ENCODE results near the gene H19.

H19 gene

DNA sequence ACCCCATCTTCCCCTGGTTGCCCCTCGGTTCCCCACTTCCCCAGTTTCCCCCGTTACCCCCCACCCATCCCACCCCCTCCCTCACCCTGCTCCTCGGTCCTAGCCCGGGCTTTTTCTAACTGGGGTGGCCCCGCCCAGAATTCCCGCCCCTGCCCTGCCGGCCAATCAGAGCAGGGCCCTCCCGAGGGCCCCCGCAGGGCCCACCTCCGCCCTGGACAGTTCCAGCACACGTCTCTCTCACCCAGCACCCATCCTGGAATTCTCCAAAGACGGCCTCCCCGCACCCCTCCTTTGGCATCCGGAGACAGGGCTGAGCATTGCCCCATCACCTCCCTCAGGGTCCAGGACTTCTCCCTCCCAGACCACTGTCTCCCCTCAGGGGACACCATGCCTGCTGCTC is at the start of gene H19:
TSS of gene H19 (minus strand) at position 88 of the 400 bp plus-strand sequence.
- no peak for DNase-seq

DNA sequence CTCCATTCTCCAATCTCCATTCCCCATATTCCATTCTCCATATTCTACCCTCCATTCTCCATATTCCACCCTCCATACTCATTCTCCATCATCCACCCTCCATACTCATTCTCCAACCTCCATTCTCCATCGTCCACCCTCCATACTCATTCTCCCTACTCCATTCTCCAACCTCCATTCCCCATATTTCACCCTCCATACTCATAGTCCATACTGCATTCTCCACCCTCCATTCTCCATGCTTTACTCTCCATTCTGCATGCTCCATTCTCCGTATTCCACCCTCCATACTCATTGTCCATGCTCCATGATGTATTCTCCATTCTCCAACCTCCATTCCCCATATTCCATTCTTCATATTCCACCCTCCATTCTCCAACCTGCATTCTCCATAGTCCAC is 44.3 kb upstream of the H19 start:
- no peak for DNase-seq

DNA sequence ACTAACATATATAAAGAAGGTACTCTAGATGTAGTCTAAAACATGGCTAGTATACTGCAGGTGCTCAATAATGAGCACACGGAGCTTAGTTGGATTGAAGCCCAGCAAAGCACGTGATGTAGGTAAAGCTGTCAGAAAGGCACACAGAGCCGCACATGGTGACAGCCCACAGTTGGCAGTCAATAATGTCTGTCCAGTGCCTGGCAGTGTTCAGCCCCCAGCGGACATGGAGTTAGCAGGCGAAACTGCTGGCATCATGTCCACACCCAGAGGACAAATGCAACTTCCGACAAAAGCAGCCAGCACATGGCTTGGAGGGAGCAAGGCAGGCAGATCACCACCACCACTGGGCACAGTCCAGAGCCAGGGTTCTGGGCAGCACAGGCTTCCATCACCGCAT is 43.5 kb upstream of the H19 start:
- no peak for DNase-seq

DNA sequence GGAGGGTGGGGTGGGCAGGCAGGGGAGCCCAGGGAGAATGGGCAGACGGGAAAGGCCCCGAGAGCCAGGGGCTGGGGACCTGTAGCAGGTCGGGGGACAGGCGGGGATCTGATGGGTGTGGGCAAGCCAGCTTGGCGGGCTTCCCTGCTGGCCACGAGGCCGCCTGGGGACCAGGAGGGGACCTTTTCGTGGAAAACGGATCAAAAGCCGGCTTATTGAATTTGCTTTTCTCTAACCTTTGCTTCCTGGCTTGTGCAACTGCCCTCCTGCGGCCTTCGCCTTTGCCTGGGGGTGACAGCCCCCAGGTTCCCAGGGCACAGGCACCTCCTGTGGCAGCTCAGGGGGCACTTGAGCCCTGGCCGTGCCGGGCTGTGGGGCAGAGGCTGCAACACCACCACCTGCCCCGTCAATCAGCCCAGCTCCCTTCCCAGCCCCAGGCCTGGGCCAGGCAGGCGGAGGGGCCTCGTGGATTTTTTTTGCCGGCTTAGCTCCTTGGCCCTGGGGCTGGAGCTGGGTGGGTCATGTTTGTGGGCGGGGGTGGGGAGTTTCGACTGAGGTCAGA is 41.6 kb upstream of the H19 start:
- DNase-seq: no peak

- no peak for DNase-seq
Observed at GRCh38 chr11:2036863-2037486, 39.3 kb upstream of the H19 start.

GRCh38 chr11:2035382-2035781 is 37.7 kb upstream of the H19 start:
- no peak for DNase-seq

GRCh38 chr11:2031058-2031457 is 33.4 kb upstream of the H19 start:
- DNase-seq: no peak

GRCh38 chr11:2027708-2028107 is 30.1 kb upstream of the H19 start:
- no peak for DNase-seq

DNA sequence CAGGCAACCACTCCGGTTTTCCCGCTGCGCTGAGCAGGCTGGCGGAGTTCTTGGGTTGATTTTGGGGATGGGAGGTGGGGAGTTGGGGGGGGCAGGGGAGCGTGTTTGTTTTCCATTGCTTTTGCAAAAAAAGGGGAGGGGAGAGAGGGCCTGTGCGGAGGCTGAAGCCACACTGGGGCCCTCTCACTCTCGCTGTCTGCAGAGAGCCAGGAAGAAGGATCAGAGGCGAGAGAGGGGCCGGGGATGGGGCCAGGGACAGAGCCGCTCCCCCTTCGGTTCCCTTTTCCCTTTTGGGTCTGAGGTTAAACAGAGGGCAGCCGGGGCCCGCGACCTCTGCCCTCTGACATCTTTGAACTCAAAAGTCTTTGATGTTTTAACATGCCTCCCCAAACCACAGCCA is 17.4 kb upstream of the H19 start:
- DNase-seq: no peak

DNA sequence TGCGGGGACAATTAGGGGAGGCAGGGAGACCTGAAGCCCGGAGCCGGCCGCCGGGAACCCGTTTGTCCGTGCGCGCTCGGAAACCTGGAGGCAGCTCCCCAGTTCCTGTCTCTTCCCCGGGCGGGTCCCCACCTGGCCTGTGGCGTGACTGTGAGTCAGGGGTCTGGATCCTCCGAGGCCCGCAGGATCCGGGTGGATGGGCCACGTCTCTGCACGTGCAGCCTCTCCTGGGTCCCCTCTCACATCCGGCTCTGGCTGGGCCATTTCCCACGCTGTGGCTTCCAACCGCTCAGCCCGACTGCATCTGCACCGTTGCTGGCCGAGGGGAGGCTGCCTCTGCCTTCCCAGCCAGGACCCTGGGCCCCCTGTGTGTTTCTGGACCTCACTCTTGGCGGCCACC is 14.8 kb upstream of the H19 start:
- no peak for DNase-seq

- DNase-seq: no peak
Observed at GRCh38 chr11:2004466-2004865, 6.8 kb upstream of the H19 start.

GRCh38 chr11:2002807-2003206 is 5.2 kb upstream of the H19 start:
- DNase-seq: no peak

- no peak for DNase-seq
Observed at GRCh38 chr11:2002042-2002776, 4.6 kb upstream of the H19 start.

DNA sequence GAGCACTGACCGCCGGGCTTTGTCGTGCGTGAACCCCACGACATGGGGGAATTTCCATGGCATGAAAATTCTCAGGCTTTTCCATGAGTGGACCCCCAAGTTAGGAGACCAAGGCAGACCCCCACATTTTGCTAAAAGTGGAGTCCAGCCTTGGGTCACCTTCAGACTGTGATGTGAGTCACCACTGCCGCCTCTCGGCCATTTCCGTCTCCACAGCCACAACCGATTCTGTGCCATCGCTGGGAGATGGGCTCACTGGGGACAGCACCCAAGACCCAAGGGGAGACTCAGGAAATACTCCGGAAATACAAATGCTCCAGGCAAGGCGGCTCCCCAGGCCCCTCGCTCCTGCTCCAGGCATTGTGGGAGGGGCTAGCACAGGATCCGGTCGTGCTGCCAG is 1.2 kb upstream of the H19 start:
- no peak for DNase-seq

DNA sequence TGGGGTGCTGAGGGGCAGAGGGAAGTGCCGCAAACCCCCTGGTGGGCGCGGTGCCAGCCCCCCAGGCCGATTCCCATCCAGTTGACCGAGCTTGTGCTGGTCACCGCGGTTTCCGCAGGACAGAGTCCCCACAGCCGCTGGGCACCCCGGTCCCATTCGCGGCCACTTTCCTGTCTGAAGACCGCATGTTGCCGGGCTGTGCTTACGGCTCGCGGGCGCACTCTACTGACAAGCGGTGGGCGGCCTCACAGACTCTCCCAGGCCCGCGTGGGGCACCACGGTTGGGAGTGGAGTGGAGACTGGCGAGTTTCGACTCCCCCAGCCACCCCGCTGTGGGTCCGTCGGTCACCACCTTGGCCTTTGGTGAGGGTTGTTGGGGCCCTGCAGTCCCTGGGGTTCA is 648 bp upstream of the H19 start:
- DNase-seq: no peak

DNA sequence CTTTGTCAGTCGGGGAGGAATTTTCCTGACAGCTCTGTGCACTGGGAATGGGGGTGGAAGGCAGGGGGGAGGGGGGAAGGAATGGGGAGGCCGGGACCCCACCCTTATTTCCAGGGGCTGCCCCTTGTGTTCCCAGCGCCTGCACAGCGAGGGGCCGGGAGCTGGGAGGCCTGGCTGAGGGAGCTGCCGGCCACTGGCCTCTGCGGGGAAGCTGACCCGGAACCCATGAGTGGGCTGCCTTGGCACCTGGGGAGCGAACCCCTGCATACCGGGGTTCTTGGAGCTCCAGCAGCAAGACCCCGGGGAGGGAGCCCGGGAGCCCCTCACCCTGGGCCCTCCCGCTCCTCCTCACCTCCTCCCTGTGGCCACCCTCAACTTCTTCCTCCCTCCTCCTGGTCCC is 3.5 kb downstream of the H19 start:
- no peak for DNase-seq

DNA sequence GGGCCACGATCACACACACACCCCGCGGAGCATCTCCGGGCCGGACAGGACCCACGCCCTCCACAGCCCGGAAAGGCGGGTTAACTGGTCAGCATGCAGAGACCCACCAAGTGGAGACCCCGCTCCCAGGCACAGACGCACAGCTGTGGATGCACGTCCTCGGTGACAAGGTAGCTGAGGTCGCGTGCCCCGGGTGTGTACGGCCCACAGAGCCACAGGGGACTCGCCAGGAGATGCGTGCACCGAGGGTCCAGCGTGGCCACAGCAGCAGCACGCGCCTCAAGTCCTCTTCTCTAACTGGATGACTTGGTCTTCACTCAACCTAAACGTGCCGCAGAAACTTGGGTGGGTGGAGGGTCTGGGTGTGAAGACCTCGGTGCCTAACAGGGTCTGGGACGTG is 5.5 kb downstream of the H19 start:
- no peak for DNase-seq

- DNase-seq: no peak
Observed at GRCh38 chr11:1990872-1991578, 6.6 kb downstream of the H19 start.

DNA sequence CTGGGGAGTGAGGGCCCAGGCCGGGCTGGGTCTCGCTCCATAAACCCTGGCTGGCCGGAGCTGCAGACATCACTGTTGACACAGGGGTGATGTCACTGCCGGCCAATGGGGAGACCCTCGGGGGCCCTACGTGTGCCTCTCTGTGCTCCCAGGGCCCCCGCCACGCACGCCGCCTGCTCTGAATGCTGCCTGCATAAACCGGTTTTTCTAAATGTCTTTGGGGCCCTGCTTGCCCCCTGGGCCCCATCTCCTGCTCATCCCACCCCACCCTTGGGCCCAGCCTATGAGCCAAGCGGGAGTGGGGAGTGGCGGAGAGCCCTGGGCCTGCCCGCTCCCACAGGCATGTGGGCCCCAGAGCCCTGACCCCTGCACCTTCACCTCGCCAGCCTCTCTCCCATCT is 7.7 kb downstream of the H19 start:
- no peak for DNase-seq

GRCh38 chr11:1988667-1989317 is 8.8 kb downstream of the H19 start:
- DNase-seq: no peak

GRCh38 chr11:1988174-1988573 is 9.5 kb downstream of the H19 start:
- DNase-seq: no peak

DNA sequence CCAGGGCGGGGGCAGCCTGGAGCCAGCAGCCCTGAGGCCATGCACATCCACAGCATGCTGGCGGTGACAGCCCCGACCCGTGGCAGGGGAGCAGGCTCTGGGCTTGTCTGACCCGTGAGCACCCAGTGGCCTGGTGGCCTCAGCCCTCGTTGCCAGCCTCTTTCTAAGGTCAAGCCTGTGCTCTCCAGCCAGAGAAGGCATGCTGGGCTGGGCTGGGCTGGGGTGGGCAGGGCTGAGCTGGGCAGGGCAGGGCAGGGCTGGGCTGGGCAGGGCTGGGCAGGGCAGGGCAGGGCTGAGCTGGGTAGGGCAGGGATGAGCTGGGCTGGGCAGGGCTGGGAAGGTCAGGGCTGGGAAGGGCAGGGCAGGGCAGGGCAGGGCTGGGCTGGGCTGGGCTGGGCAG is 10.6 kb downstream of the H19 start:
- no peak for DNase-seq

- no peak for DNase-seq
Observed at GRCh38 chr11:1983601-1983961, 14.1 kb downstream of the H19 start.

Measured in activated CD4-positive, CD25-positive, alpha-beta regulatory T cell (primary cell).